ENCODE data around the gene HEBP2.

Gene HEBP2

GRCh38 chr6:138378463-138378862 lies 25.6 kb upstream of the HEBP2 start:
- H3K4me3 ChIP-seq (ENCODE audit: low read depth in 1 of 2, low read length in 2 of 2): no peak overlapping the region
- no peak overlapping the region for H3K27ac ChIP-seq (ENCODE audit: low read depth, low read length)
- no peaks in the 10 kb centered on the region for H3K9me3 ChIP-seq (ENCODE audit: low read length)
- no peaks in the 10 kb centered on the region for H3K4me1 ChIP-seq (ENCODE audit: insufficient read depth, low read length)
- H3K36me3 ChIP-seq (ENCODE audit: insufficient read depth, low read length): no peaks in the 10 kb centered on the region
- no peaks in the 10 kb centered on the region for H3K27me3 ChIP-seq (ENCODE audit: control insufficient read depth in 1 of 2, insufficient read depth in 2 of 2, low read length in 2 of 2)
- no peak overlapping the region for H3K9ac ChIP-seq (ENCODE audit: low read length)

- H3K4me1 ChIP-seq (ENCODE audit: insufficient read depth, low read length): no peaks in the 10 kb centered on the region
- H3K9ac ChIP-seq (ENCODE audit: low read length): no peak overlapping the region
Measured at GRCh38 chr6:138382498-138383265, 21.3 kb upstream of the HEBP2 start.

GRCh38 chr6:138383776-138384175 lies 20.2 kb upstream of the HEBP2 start:
- Histone ChIP-seq H3K9me3 (ENCODE audit: low read length) (no peaks in the 10 kb centered on the region), H3K27ac (ENCODE audit: low read depth, low read length) (no peak overlapping the region), H3K4me3 (ENCODE audit: low read depth in 1 of 2, low read length in 2 of 2) (no peak overlapping the region), H3K27me3 (ENCODE audit: control insufficient read depth in 1 of 2, insufficient read depth in 2 of 2, low read length in 2 of 2) (no peaks in the 10 kb centered on the region), H3K4me1 (ENCODE audit: insufficient read depth, low read length) (no peaks in the 10 kb centered on the region), H3K36me3 (ENCODE audit: insufficient read depth, low read length) (no peaks in the 10 kb centered on the region), H3K9ac (ENCODE audit: low read length) (no peak overlapping the region)

More at GRCh38 chr6:138382498-138383265, 21.3 kb upstream of the HEBP2 start:
- Histone ChIP-seq H3K4me3 (ENCODE audit: low read depth in 1 of 2, low read length in 2 of 2) (no peak overlapping the region), H3K9me3 (ENCODE audit: low read length) (no peaks in the 10 kb centered on the region), H3K27me3 (ENCODE audit: control insufficient read depth in 1 of 2, insufficient read depth in 2 of 2, low read length in 2 of 2) (no peaks in the 10 kb centered on the region), H3K36me3 (ENCODE audit: insufficient read depth, low read length) (no peaks in the 10 kb centered on the region), H3K27ac (ENCODE audit: low read depth, low read length) (no peak overlapping the region)

GRCh38 chr6:138386897-138387296 lies 17.1 kb upstream of the HEBP2 start:
- no peaks in the 10 kb centered on the region for H3K4me1 ChIP-seq (ENCODE audit: insufficient read depth, low read length)
- no peak overlapping the region for H3K27ac ChIP-seq (ENCODE audit: low read depth, low read length)
- no peaks in the 10 kb centered on the region for H3K36me3 ChIP-seq (ENCODE audit: insufficient read depth, low read length)
- H3K9me3 ChIP-seq (ENCODE audit: low read length): no peaks in the 10 kb centered on the region
- no peak overlapping the region for H3K9ac ChIP-seq (ENCODE audit: low read length)
- no peaks in the 10 kb centered on the region for H3K27me3 ChIP-seq (ENCODE audit: control insufficient read depth in 1 of 2, insufficient read depth in 2 of 2, low read length in 2 of 2)
- no peak overlapping the region for H3K4me3 ChIP-seq (ENCODE audit: low read depth in 1 of 2, low read length in 2 of 2)

- H3K9me3 ChIP-seq (ENCODE audit: low read length): no peaks in the 10 kb centered on the region
- no peaks in the 10 kb centered on the region for H3K36me3 ChIP-seq (ENCODE audit: insufficient read depth, low read length)
- H3K4me1 ChIP-seq (ENCODE audit: insufficient read depth, low read length): no peaks in the 10 kb centered on the region
- H3K9ac ChIP-seq (ENCODE audit: low read length): no peak overlapping the region
- H3K4me3 ChIP-seq (ENCODE audit: low read depth in 1 of 2, low read length in 2 of 2): no peak overlapping the region
- no peak overlapping the region for H3K27ac ChIP-seq (ENCODE audit: low read depth, low read length)
- H3K27me3 ChIP-seq (ENCODE audit: control insufficient read depth in 1 of 2, insufficient read depth in 2 of 2, low read length in 2 of 2): no peaks in the 10 kb centered on the region
Measured at GRCh38 chr6:138387577-138388368, 16.2 kb upstream of the HEBP2 start.

- Histone ChIP-seq H3K27me3 (ENCODE audit: control insufficient read depth in 1 of 2, insufficient read depth in 2 of 2, low read length in 2 of 2) (no peaks in the 10 kb centered on the region), H3K9me3 (ENCODE audit: low read length) (no peaks in the 10 kb centered on the region), H3K27ac (ENCODE audit: low read depth, low read length) (no peak overlapping the region), H3K4me3 (ENCODE audit: low read depth in 1 of 2, low read length in 2 of 2) (no peak overlapping the region), H3K36me3 (ENCODE audit: insufficient read depth, low read length) (no peaks in the 10 kb centered on the region), H3K9ac (ENCODE audit: low read length) (no peak overlapping the region), H3K4me1 (ENCODE audit: insufficient read depth, low read length) (no peaks in the 10 kb centered on the region)
Measured at GRCh38 chr6:138389551-138389950, 14.5 kb upstream of the HEBP2 start.

- no peaks in the 10 kb centered on the region for H3K27me3 ChIP-seq (ENCODE audit: control insufficient read depth in 1 of 2, insufficient read depth in 2 of 2, low read length in 2 of 2)
- no peak overlapping the region for H3K9ac ChIP-seq (ENCODE audit: low read length)
- H3K27ac ChIP-seq (ENCODE audit: low read depth, low read length): no peak overlapping the region
- no peaks in the 10 kb centered on the region for H3K36me3 ChIP-seq (ENCODE audit: insufficient read depth, low read length)
- H3K4me1 ChIP-seq (ENCODE audit: insufficient read depth, low read length): no peaks in the 10 kb centered on the region
- no peak overlapping the region for H3K4me3 ChIP-seq (ENCODE audit: low read depth in 1 of 2, low read length in 2 of 2)
- no peaks in the 10 kb centered on the region for H3K9me3 ChIP-seq (ENCODE audit: low read length)
Measured at GRCh38 chr6:138393871-138394783, 9.9 kb upstream of the HEBP2 start.

- Histone ChIP-seq H3K4me3 (ENCODE audit: low read depth in 1 of 2, low read length in 2 of 2) (no peak overlapping the region), H3K9me3 (ENCODE audit: low read length) (no peaks in the 10 kb centered on the region), H3K27ac (ENCODE audit: low read depth, low read length) (no peak overlapping the region), H3K36me3 (ENCODE audit: insufficient read depth, low read length) (no peaks in the 10 kb centered on the region), H3K9ac (ENCODE audit: low read length) (no peak overlapping the region), H3K4me1 (ENCODE audit: insufficient read depth, low read length) (no peaks in the 10 kb centered on the region), H3K27me3 (ENCODE audit: control insufficient read depth in 1 of 2, insufficient read depth in 2 of 2, low read length in 2 of 2) (no peaks in the 10 kb centered on the region)
Measured at GRCh38 chr6:138396709-138397108, 7.3 kb upstream of the HEBP2 start.

- Histone ChIP-seq H3K9ac (ENCODE audit: low read length) (no peak overlapping the region), H3K4me1 (ENCODE audit: insufficient read depth, low read length) (no peaks in the 10 kb centered on the region), H3K27ac (ENCODE audit: low read depth, low read length) (no peak overlapping the region), H3K27me3 (ENCODE audit: control insufficient read depth in 1 of 2, insufficient read depth in 2 of 2, low read length in 2 of 2) (no peaks in the 10 kb centered on the region), H3K9me3 (ENCODE audit: low read length) (no peaks in the 10 kb centered on the region), H3K36me3 (ENCODE audit: insufficient read depth, low read length) (no peaks in the 10 kb centered on the region), H3K4me3 (ENCODE audit: low read depth in 1 of 2, low read length in 2 of 2) (no peak overlapping the region)
Measured at GRCh38 chr6:138397128-138398122, 6.6 kb upstream of the HEBP2 start.

- Histone ChIP-seq H3K27ac (ENCODE audit: low read depth, low read length) (no peak overlapping the region), H3K9ac (ENCODE audit: low read length) (no peak overlapping the region), H3K36me3 (ENCODE audit: insufficient read depth, low read length) (no peaks in the 10 kb centered on the region), H3K4me3 (ENCODE audit: low read depth in 1 of 2, low read length in 2 of 2) (no peak overlapping the region), H3K4me1 (ENCODE audit: insufficient read depth, low read length) (no peaks in the 10 kb centered on the region), H3K9me3 (ENCODE audit: low read length) (no peaks in the 10 kb centered on the region), H3K27me3 (ENCODE audit: control insufficient read depth in 1 of 2, insufficient read depth in 2 of 2, low read length in 2 of 2) (no peaks in the 10 kb centered on the region)
Measured at GRCh38 chr6:138400326-138400725, 3.7 kb upstream of the HEBP2 start.
